Keratinocyte (primary cell): ENCODE results near the gene DNAJC18.

Experiments used
- CTCF ChIP-seq, 3 experiments: IDR thresholded peaks in 1 of 3; conservative IDR thresholded peaks in 1 of 3; optimal IDR thresholded peaks in 1 of 3; 2 replicates in 2 of 3; 3 replicates in 1 of 3; pipeline versions ENCODE3 to v1.5.1; 2011; ENCODE audit warnings: low read length in 3 of 3, mild to moderate bottlenecking in 3 of 3, moderate library complexity in 2 of 3, control low read depth in 1 of 3, inconsistent platforms in 1 of 3; ENCODE audit not compliant: insufficient read depth in 2 of 3; ENCODE audit errors: extremely low read depth in 1 of 3
- EZH2 ChIP-seq: IDR thresholded peaks from one replicate; pipeline ENCODE4 v1.6.1; 2012; ENCODE audit warnings: inconsistent platforms, mild to moderate bottlenecking, low read length, moderate library complexity

- TF ChIP-seq CTCF (optimal IDR thresholded peaks at IDR 0.05 in 1 of 3, IDR thresholded peaks at IDR 0.05 in 1 of 3, conservative IDR thresholded peaks at IDR 0.05 in 1 of 3; ENCODE audit: extremely low read depth in 1 of 3, insufficient read depth in 2 of 3, low read length in 3 of 3) (no peak), EZH2 (no peak)
Observed at GRCh38 chr5:139416651-139417050, 22.7 kb downstream of the DNAJC18 start.
